ENCODE measurements around the gene WWOX. TPM values are rescaled to one million over a fixed set of nuclear protein-coding genes. Genes with fewer than 3 reads are reported as not detected.

The WWOX gene
- total RNA-seq, 1 donor from 2014 or later: 34.9 TPM

DNA sequence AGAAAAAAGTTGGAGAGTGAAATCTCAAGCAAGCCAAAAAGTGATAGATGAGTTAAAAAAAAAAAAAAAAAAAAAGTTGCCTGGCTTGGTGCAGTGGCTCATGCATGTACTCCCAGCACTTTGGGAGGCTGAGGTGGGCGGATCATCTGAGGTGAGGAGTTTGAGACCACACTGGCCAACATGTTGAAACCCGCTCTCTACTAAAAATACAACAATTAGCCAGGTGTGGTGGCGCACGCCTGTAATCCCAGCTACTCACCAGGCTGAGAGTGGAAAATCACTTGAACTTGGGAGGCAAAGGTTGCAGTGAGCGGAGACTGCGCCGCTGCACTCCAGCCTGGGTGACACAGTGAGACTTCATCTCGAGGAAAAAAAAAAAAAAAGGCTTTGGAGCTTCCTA, 668.8 kb downstream of the WWOX start:
- H3K27me3 ChIP-seq (ENCODE audit: control insufficient read depth, insufficient read depth, low read length): no peaks in the 10 kb centered on the region
- no peak for DNase-seq (ENCODE audit: low read depth)
- TF ChIP-seq, protein P1, sequence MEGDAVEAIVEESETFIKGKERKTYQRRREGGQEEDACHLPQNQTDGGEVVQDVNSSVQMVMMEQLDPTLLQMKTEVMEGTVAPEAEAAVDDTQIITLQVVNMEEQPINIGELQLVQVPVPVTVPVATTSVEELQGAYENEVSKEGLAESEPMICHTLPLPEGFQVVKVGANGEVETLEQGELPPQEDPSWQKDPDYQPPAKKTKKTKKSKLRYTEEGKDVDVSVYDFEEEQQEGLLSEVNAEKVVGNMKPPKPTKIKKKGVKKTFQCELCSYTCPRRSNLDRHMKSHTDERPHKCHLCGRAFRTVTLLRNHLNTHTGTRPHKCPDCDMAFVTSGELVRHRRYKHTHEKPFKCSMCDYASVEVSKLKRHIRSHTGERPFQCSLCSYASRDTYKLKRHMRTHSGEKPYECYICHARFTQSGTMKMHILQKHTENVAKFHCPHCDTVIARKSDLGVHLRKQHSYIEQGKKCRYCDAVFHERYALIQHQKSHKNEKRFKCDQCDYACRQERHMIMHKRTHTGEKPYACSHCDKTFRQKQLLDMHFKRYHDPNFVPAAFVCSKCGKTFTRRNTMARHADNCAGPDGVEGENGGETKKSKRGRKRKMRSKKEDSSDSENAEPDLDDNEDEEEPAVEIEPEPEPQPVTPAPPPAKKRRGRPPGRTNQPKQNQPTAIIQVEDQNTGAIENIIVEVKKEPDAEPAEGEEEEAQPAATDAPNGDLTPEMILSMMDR (IDR thresholded peaks at IDR 0.05; ENCODE audit: insufficient read depth, low read length, poor library complexity, severe bottlenecking): no peak
- no peaks in the 10 kb centered on the region for H3K36me3 ChIP-seq (ENCODE audit: control insufficient read depth, insufficient read depth, low read length)
- H3K4me3 ChIP-seq (ENCODE audit: low read depth, low read length): no peak overlapping the region

- TF ChIP-seq, protein P1 (IDR thresholded peaks at IDR 0.05; ENCODE audit: insufficient read depth, low read length, poor library complexity, severe bottlenecking): no peak
- DNase-seq (ENCODE audit: low read depth): no peak
- H3K27me3 ChIP-seq (ENCODE audit: control insufficient read depth, insufficient read depth, low read length): no peaks in the 10 kb centered on the region
- H3K36me3 ChIP-seq (ENCODE audit: control insufficient read depth, insufficient read depth, low read length): no peaks in the 10 kb centered on the region
- H3K4me3 ChIP-seq (ENCODE audit: low read depth, low read length): no peak overlapping the region
These were observed 669.3 kb downstream of the WWOX start for GRCh38 chr16:78768718-78769117.

DNA sequence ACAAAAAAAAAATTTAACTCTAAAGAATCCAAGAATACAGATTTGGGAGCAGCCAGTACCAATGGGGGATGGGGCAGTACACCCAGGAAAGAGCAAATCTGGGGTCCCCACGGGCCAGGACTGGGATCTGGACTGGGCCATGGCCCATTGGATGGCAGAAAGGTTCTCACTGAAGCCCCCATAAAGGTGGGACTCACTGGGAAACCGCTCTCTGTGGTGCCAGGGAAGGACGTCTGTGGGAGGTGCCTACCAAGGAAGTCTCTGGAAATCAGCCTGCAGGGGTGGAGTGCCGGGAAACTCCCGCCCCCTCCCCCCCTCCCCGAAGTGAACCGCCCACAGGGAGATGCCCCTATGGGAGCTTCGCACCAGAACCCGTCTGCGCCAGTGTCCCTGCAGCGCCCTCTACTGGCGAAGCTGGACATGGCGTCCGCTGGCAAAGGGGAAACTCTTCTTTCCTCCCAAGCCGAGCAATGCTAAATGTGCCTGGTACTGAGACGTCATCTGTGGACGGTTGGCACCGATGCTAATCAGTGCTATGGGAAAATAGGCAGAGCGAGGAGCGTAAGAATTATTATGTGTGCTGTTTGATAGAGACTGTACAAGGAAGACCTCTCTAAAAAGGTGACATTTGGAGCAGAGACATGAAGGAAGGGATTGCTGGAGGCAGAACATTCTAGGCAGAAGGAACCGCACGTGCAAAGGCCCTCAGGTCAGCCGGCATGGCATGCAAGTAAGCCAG, 671.1 kb downstream of the WWOX start:
- DNase-seq (ENCODE audit: low read depth): no peak
- Histone ChIP-seq H3K36me3 (ENCODE audit: control insufficient read depth, insufficient read depth, low read length) (no peaks in the 10 kb centered on the region), H3K4me3 (ENCODE audit: low read depth, low read length) (no peak overlapping the region), H3K27me3 (ENCODE audit: control insufficient read depth, insufficient read depth, low read length) (no peaks in the 10 kb centered on the region)
- TF ChIP-seq, protein P1 (IDR thresholded peaks at IDR 0.05; ENCODE audit: insufficient read depth, low read length, poor library complexity, severe bottlenecking): peak; percentile 47

- Histone ChIP-seq H3K36me3 (ENCODE audit: control insufficient read depth, insufficient read depth, low read length) (no peaks in the 10 kb centered on the region), H3K4me3 (ENCODE audit: low read depth, low read length) (no peak overlapping the region), H3K27me3 (ENCODE audit: control insufficient read depth, insufficient read depth, low read length) (no peaks in the 10 kb centered on the region)
- TF ChIP-seq, protein P1 (IDR thresholded peaks at IDR 0.05; ENCODE audit: insufficient read depth, low read length, poor library complexity, severe bottlenecking): no peak
- no peak for DNase-seq (ENCODE audit: low read depth)
These were observed 673.8 kb downstream of the WWOX start for GRCh38 chr16:78773291-78773702.

DNA sequence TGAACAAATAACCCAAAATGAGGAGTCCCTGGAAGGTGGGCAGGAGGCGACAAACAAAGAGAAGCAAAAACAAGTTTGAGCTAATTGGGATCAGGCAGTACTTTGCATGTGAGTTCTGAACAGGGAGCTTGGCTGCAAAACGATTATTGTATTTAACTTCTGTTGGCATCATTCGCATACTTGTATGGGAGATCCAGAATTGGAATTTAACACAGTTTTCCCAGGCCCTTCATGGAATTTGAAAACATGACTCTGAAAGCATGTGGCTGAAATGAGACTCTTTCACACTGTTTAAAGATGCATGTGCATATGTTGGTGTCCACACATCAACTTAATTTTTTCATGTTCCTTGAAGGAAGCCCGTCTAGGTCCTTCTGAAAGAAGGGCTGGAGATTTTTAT, 674.3 kb downstream of the WWOX start:
- TF ChIP-seq, protein P1 (IDR thresholded peaks at IDR 0.05; ENCODE audit: insufficient read depth, low read length, poor library complexity, severe bottlenecking): no peak
- Histone ChIP-seq H3K27me3 (ENCODE audit: control insufficient read depth, insufficient read depth, low read length) (no peaks in the 10 kb centered on the region), H3K4me3 (ENCODE audit: low read depth, low read length) (no peak overlapping the region), H3K36me3 (ENCODE audit: control insufficient read depth, insufficient read depth, low read length) (no peaks in the 10 kb centered on the region)
- no peak for DNase-seq (ENCODE audit: low read depth)

- no peak overlapping the region for H3K4me3 ChIP-seq (ENCODE audit: low read depth, low read length)
- H3K27me3 ChIP-seq (ENCODE audit: control insufficient read depth, insufficient read depth, low read length): no peaks in the 10 kb centered on the region
- TF ChIP-seq, protein P1 (IDR thresholded peaks at IDR 0.05; ENCODE audit: insufficient read depth, low read length, poor library complexity, severe bottlenecking): no peak
- no peak for DNase-seq (ENCODE audit: low read depth)
- H3K36me3 ChIP-seq (ENCODE audit: control insufficient read depth, insufficient read depth, low read length): no peaks in the 10 kb centered on the region
These were observed 675.7 kb downstream of the WWOX start for GRCh38 chr16:78775161-78775561.

All from kidney epithelial cell (primary cell).